NOMO-1 treated with dmso at 0.1 percent for 144 hours (cell line): Measurements from ENCODE around the gene NUTM1.
A peak's percentile ranks its signal among the peaks of the same experiment; 100 is the strongest.

ENCODE experiments used
- DNase-seq: peaks from one replicate; lab custom pipeline; 2025; ENCODE audit not compliant: unreplicated experiment; lab: John Stamatoyannopoulos, UW

NUTM1 gene

GRCh38 chr15:34342737-34343575 lies at the start of gene NUTM1, which contains the start of gene NOP10:
Gene NUTM1, plus strand, starts transcription at chr15:34343315. Its CDS starts 382 bp downstream, at chr15:34343697.
Gene NOP10, minus strand, starts transcription at chr15:34343136. Its CDS starts 63 bp downstream, at chr15:34343073.
- peak; percentile 80 for DNase-seq

GRCh38 chr15:34297059-34297458 lies 46.1 kb upstream of the NUTM1 start:
- no peak for DNase-seq

GRCh38 chr15:34301058-34301457 lies 42.1 kb upstream of the NUTM1 start:
- no peak for DNase-seq

DNA sequence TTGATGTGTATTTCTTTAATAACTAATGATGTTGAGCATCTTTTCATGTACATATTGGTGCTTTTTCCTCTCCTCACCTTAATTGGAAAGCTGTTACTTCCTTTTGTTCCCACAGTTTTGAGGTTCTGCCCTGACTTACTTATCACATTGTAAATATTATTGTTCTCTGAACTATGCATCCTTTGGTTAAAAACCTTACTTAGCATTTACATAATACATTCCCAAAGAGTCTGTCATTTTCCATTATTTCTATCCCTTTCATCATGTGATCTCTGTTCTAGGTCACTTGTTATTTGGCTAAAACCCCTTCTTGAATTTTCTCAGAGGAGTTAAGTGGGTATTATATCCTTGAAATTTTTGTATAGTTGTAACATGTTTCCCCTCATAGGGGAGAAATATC lies 38.5 kb upstream of the NUTM1 start:
- DNase-seq, result no peak

DNA sequence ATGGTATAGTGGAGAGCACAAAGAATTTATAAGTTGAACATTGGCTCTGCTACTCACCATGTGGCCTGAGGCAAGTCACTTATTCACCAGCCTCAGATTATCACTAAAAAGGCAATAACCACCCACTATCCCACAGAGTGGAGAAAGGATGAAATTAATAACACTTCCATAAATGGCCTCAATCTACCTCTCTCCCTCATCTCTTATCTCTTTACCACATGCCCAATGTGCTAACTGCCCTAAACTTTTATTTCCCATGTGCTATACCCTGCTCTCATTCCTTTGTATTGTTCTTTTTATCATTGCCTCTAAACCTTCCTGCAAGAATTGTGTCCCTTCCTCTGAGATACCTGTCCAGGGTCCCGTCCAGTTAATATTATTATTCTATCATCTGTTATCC lies 31.6 kb upstream of the NUTM1 start:
- no peak for DNase-seq

- no peak for DNase-seq
Measured at GRCh38 chr15:34314491-34315490, 28.3 kb upstream of the NUTM1 start.

DNA sequence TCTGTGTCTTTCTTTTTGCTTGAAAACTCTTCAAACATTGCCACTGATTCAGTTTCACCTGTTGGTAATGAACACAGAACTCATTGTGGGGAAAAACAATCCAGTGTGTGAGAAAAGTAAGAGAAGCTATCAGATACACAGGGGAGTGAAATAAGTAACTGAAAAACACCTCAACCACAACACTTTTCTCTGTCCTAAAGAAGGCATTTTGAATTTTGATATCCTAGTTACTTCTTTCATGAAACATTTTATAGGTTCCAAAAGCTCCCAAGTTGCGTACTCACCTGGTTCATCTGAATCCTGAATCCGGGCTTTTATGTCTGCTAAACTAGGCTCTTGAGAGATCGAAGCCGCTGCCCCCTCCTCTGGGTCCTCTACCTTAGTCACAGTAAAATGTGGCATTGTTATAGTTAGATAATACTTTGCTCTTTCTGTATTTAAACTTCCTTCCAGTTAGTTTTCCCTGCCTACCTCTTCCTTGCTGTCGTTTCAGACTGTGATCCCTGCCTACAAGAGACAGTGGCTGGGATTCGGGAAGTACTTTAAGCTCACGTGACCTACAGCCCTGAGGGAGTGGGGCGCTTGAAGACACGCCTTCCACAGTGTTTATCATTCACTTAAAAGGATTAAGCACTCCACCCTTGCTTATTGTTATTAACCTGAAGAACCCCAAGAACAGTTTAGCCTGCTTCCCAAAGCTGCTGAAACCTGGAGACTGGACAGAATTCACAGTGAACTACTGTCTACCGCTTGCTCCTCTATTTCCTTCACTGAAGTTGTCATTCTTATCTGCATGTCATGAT lies 24.6 kb upstream of the NUTM1 start:
- DNase-seq, result peak; percentile 33

DNA sequence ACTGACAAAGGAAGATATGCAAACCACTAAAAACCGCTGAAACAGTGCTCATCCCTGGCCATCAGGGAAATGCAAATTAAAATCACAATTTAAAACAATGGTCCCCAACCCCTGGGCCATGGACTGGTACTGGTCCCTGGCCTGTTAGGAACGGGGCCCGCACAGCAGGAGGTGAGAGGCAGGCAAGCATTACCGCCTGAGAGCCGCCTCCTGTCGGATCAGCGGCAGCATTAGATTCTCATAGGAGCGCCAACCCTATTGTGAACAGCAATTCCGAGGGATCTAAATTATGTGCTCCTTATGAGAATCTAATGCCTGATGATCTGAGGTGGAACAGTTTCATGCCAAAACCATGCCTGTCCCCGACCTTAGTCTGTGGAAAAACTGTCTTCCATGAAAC lies 19.9 kb upstream of the NUTM1 start:
- no peak for DNase-seq

DNA sequence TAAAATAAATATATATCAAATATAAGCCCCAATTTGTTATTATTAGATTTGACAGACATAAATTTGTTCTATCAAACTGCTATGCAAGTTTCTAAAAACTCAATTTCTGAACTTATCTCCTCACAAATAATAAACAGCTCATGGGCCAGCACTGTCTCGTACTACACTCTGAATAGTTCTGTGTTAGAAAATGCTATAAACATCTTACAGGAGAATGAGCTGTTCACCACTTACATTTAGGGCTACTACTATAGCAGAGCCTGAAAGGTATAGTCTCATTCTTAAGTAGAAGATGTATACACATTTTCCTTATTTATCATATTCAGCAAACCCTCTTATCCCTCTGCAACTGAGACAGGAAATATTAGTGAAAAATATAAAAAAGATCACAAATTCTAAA lies 18.2 kb upstream of the NUTM1 start:
- no peak for DNase-seq

DNA sequence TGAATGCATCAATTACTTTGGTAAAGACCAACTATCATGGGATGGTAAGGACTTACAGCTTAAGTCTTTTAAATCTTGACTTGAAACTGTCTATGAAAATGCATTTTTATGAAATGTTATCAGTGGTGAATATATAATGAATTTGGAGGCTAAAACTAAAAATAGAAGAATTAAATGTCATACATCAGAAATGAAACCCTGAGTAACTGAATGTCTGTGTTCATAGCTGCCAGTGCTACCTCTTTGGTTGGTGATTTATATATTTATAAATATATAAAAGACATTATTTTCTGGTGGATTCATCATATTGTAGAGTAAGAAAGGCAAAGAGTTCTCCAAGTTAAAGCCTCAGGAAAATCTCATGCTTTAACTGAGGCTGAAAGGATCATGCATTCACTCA lies 17.7 kb upstream of the NUTM1 start:
- DNase-seq, result no peak

DNA sequence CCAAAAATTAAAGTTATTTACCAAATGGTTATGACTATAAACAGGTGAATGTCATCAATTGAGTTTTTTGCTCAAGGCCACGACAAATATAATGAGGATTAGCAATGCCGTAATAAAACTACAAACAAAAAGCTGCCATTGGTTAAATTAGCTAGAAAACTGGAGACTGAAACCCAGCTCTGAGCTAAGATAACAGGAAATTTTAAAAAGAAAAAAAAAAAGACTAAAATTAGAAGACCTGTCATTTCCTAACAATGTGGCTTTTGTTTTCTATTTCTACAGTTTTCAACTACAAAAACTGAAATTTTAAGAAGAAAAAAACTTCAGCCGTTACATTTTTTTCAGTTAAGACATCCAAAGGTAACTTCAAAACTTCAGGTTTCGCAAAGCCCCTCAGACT lies 15.2 kb upstream of the NUTM1 start:
- DNase-seq, result no peak

DNA sequence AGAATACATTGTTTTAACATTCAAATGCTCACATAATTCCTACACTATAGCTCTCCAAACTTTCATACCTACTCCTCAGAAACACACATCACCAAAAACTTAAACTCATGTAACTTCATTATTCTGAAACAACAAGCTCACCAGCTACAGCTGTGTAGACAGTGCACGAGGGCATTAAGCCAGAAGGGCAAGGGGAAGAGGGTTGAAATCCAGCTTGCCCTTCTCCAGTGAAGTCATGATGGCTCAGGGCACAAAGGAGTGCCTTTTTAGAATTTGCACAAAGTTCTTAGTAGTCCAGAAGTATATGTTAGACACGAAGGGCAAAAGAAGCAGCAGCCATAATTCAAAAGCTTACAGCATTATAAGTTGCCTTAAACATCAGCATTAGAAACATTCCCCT lies 14.1 kb upstream of the NUTM1 start:
- no peak for DNase-seq

- DNase-seq, result no peak
Measured at GRCh38 chr15:34330279-34330678, 12.8 kb upstream of the NUTM1 start.

GRCh38 chr15:34331809-34332208 lies 11.3 kb upstream of the NUTM1 start:
- no peak for DNase-seq

GRCh38 chr15:34332553-34333120 lies 10.5 kb upstream of the NUTM1 start:
- DNase-seq, result no peak

DNA sequence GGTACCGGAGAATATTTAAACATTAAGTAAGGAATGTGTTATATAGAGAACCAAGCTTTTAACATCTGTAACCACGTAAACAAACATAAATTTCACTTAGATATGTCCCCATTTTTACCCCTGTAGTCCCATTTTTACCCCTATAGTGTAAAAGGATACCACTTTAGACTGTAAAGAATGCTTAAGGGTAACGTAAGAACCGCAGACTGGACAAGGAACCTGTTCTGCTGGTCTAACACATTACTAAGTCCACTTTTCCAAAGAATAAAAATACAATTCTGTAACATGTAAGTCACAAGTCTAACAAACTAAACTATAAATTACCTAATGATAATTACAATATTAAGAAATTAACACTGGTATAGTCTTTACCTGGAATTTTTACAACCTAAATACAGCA lies 8.4 kb upstream of the NUTM1 start:
- DNase-seq, result no peak

DNA sequence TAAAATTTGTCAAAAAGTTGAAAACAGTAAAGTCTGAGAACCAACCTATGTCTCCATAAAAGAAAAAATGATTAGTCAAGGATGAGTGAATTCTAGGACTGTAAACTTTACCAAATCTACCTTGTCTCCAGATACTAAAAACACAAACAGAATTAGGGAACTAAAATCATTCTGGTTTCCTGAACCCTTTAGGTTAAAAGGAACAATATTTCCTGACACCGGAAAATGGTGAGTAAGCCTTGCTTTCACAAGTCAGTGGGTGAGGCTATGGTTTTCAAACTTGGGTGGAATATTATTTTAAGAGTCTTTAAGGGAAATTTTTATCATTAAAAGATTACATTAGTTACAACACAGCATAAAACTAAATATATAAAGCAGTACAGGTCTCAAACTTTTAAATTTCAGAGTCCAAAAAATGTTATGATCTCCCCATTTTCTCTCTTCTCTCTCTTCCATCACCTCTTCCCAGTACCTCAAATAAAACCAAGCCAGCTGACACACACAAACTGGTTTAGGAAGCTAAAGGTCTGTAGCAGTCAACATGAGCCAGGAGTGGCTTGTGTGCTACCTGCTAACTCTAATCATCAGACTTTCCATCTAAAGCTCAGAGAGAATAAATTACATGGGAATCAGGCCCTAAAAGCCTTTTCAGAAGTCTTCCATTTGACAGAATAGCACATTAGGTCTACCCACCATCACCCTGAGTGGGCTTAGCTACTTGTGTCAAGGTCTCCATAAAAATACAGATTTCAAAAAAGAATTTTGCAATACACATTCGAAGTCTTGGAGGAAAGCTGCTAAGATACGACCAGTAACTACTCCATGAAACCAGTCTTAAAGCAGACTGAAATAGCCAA lies 7.7 kb upstream of the NUTM1 start:
- DNase-seq, result peak; percentile 7

DNA sequence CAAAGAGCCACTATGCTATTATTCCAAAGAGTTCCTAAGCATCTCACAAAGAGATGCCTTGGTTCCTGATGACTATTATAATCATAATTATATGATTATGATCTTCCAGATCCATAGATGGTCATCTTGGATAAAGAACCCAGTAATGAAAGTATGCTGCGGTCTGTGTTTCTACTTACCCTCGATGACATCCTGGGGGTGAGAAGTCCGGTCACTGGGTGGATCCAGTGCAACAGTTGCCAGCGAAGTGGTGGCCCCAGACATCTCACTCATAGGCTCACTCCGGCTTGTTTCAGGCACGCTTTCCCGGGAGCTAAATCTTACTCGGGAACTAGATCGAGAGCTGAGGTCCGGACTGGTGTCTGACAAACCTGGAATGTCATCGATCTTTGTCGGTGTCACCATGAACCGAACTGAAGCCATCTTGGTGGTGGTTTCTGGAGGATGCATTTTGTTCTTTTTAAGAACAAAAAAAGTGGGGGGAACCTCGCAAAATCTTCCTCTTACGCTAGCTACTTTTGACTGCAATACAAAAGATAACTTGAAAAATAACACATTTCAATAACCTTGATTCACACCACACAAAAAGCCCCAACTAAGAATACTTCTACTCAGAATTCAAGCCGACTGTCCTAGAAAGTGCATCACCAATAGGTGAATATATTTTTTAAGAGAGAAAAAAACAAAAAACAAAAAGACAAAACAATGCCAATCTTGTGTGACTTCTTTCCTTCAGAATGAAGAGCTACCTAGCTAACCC lies 6.7 kb upstream of the NUTM1 start:
- DNase-seq, result no peak

DNA sequence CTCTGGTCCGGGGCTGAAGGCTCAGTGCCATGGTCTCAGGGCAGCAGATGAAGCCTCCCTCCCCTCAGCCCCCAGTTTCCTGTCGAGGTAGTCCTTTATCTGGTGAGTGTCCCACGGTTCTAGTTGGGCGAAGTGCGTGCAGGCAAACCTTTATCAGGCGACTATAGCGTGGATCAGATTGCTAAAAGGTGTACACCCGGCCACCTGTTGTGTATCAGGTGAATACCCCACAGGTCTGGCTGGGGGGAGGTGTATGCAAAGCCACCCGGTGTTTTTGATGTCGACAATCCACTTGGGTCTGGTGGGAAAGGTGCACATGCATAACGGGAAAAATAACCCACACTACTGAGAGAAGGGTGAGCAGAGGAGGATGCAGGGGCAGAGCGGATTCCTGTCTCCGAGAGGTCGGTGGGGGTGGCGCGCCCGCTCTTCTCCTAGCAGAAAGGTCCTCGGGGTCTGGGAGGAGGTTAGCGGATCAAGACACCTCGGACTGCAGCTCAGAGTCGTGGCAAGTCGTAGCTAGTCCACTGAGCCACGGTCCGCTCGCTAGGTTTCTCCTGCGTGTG lies 6.0 kb upstream of the NUTM1 start:
- DNase-seq, result no peak
